NCI-H2081 treated with DMSO at 0.1 percent for 48 hours (cell line): ENCODE data around the gene SSNA1.

ENCODE experiments used
- DNase-seq: peaks from one replicate; lab custom pipeline; 2025; lab: John Stamatoyannopoulos, UW

The SSNA1 gene

DNA sequence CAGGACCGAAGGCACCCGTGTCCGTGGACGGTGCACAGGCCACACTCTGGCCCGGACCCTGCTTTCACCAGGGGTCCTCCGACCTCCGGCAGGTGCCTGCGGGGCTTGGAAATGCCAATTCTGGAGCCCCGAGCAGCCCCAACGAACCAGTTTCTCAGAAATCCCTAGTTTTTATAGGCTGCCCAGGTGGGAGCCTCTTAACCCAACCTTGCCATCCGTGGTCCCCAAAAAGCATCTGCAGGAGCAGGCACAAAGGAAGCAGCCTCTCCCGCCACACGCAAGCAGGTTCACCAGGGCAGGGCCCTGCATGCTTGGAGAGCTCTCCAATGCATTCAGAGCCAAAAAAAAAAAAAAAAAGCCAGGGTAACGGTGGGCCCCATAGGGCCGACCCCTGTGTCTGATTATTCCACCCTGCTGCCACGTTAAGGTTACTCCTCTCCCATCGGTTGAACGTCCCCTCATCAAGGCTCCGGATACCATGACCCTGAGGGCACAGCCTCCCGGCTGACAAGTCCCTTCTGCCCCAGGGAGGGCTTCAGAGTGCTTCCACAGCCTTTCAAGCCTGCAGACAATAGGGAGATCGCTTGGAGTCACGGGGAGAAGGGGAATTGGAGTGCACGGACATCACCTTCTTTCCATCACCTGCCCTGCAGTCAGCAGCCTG is 12.9 kb downstream of the SSNA1 start:
- DNase-seq, result no peak

DNA sequence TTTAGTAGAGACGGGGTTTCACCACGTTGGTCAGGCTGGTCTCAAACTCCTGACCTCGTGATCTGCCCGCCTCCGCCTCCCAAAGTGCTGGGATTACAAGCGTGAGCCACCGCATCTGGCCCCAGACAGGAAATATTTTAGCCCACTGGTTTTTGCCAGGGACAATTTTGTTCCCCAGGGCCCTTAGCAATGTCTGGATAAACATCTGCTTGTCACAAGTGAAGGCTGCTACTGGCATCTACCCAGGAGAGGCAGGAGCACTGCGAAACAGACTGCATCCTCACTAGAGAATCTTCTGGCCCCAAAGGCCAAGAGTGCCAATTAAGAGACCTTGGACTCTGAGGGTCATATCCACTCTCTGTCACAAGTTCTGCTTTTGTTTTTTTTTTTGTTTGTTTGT is 14.5 kb downstream of the SSNA1 start:
- DNase-seq, result no peak

DNA sequence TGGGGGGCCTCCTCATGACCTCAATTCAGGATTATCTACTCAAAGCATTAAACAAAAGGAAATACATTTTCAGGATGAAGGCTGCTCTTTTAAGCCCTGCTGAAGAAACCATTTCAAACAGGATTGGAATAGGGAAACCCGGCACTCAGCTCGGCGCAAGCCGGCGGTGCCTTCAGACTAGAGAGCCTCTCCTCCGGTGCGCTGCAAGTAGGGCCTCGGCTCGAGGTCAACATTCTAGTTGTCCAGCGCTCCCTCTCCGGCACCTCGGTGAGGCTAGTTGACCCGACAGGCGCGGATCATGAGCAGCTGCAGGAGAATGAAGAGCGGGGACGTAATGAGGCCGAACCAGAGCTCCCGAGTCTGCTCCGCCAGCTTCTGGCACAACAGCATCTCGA is 16.3 kb downstream of the SSNA1 start:
- no peak for DNase-seq

DNA sequence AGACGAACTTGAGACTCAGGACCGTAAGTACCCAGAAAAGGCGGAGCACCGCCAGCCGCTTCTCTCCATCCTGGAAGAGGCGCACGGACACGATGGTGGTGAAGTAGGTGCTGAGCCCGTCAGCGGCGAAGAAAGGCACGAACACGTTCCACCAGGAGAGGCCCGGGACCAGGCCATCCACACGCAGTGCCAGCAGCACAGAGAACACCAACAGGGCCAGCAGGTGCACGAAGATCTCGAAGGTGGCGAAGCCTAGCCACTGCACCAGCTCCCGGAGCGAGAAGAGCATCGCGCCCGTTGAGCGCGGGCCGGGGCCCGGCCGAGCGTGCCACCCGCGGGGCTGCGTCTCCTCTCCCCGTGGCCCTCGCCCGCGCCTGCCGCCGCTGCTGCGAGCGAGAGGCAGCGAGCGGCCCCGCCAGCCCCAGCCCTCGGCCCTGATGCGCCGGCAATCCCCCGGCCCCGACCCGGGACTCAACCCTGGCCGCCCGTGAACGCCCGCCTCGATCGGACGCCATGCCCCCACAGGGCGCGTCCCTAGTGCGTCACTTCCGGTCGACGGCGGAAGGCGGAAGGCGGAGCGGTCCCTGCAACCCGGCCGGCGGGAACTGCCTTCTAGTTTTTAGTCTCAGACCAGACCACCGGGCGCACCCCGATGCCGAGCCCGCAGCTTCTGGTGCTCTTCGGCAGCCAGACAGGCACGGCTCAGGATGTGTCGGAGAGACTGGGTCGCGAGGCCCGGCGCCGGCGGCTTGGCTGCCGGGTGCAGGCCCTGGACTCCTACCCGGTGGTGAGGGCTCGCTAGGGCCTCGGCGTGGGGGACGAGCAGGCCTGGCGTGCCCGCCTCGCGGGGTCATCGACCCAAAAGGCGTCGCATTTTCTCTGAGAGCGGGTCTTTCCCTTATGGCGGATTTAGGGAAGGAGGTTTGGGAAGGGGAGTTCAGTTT is 16.9 kb downstream of the SSNA1 start, which contains the start of the genes NDOR1 and TMEM203:
Gene NDOR1 (plus strand): TSS at position 575 of the 944 bp plus-strand sequence. CDS start 78 bp downstream, at position 653.
Gene TMEM203 (minus strand): TSS at position 523 of the 944 bp plus-strand sequence. CDS start 234 bp downstream, at position 289.
- no peak for DNase-seq

DNA sequence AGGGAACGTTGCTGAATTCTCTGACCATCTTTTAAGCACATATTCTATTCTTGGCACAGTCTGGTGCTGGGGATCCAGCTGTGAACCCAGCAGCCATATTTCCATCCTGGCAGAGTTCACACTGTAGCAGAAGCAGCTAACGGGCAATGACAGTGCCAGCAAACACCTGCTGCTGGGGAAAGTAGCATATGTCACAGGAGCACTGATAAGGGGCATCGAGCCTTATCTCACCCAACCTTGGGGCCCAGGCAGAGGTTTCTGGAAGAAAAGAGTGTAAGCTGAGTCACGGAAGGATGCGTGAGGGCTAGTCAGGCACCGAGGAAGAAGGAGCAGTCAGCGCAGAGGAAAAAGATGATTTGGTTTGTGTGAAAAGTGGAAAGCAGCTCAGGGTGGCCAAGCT is 18.1 kb downstream of the SSNA1 start:
- no peak for DNase-seq

DNA sequence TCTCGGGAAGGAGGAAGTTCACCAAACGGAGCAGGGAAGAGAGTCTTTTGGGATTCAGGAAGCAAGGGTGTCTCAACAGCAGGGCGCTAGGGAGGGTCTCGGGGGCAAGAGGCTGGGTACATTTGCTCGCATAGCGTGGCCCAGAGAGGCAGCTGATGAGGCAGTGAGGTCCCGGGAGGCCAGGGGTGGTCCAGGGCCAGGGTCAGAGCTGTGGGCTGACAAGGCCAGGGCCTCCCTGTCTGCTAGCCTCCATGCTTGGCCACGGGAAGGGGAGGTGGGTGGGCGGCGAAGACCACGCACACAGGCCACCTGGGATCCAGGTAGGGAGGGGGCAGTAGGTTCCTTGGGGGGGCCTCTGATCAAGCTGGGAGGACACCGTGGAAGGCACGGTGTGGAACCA is 23.1 kb downstream of the SSNA1 start:
- DNase-seq, result no peak

DNA sequence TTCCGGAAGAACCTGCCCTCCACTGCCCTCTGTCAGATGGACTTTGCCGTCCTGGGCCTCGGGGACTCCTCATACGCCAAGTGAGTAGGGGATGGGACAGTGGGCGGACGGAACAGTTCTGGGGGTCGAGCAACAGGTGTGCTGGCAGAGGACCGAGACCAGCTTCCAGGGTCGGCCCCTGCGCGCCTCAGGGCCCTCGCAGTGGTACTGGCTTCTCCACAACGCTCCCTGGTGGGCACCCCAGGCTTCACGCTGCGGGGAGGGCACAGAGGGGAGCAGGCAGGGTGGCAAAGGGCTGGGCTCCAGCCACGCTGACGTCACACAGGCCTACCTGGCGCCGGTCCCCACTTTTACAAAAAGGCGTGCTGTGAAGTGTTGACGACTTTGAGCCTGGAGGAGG is 24.0 kb downstream of the SSNA1 start:
- no peak for DNase-seq

DNA sequence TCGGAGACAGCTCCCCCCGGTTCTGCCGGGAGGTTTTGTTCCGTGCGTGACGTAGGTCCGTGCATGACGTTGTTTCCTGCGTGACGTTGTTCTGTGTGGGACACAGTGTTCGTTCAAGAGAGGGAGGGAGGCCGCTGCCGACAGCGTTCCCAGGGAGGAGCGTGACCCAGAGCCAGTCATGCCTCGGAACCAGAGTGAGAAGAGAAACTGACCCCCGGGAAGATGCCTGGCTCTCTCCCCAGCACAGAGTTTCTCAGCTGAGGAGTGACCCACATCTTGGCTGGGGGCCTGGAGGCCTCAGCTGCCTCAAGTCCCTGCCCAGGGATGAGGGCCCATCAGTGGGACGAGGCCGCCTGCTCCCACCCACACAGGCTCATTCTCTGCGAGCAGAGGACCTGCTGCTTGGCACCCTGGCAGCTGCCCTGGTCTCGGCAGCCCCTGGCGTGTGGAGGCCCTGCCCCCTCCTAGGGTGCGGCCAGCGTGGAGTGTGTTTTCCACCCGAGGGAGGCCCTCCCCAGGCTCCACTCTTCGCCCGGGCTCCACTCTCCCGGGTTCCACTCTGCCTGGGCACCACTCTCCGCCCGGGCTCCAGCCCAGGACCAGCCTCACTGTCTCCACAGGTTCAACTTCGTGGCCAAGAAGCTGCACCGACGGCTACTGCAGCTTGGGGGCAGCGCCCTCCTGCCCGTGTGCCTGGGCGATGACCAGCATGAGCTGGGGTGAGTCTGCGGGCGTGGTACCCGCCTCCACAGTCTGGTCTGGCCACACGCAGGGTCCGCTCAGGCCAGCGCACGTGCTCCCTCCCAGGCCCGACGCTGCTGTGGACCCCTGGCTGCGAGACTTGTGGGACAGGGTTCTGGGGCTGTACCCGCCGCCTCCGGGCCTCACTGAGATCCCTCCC is 24.9 kb downstream of the SSNA1 start:
- no peak for DNase-seq

DNA sequence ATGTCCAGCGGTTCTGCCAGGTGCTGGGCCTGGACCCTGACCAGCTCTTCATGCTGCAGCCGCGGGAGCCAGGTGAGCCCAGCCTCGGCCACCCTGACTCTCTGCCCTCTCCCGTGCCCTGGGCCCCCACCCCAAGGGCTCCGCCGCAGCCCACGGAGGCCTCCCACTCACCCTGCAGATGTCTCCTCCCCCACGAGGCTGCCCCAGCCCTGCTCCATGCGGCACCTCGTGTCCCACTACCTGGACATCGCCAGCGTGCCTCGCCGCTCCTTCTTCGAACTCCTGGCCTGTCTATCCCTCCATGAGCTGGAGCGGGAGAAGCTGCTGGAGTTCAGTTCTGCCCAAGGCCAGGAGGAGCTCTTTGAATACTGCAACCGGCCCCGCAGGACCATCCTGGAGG is 26.1 kb downstream of the SSNA1 start:
- DNase-seq, result no peak

DNA sequence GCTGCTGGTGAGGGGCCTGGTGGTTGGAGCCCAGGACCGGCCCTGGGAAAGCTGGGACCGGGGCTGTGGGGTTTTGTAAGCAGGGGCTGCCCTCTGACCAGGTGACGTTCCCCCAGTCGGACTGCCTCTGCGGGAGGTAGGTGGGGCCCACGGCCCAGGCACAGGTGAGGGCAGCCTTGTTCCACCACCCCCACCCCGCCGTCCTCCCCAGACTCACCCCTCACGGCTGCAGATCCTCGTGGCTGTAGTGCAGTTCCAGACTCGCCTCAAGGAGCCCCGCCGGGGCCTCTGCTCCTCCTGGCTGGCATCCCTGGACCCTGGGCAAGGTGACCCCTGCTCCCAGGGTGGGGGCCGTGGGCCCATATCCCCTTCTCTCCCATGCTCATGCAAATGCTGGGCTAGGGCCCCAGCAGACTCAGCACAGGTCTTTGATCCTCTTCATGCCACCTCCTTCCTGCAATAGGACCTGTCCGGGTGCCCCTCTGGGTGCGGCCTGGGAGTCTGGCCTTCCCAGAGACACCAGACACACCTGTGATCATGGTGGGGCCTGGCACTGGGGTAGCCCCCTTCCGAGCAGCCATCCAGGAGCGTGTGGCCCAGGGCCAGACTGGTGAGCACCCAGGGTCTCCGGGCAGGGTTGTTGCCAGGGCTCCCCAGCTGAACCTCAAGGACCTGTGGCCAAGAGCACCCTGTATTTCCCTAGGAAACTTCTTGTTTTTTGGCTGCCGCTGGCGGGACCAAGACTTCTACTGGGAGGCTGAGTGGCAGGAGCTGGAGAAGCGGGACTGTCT is 26.9 kb downstream of the SSNA1 start:
- no peak for DNase-seq

DNA sequence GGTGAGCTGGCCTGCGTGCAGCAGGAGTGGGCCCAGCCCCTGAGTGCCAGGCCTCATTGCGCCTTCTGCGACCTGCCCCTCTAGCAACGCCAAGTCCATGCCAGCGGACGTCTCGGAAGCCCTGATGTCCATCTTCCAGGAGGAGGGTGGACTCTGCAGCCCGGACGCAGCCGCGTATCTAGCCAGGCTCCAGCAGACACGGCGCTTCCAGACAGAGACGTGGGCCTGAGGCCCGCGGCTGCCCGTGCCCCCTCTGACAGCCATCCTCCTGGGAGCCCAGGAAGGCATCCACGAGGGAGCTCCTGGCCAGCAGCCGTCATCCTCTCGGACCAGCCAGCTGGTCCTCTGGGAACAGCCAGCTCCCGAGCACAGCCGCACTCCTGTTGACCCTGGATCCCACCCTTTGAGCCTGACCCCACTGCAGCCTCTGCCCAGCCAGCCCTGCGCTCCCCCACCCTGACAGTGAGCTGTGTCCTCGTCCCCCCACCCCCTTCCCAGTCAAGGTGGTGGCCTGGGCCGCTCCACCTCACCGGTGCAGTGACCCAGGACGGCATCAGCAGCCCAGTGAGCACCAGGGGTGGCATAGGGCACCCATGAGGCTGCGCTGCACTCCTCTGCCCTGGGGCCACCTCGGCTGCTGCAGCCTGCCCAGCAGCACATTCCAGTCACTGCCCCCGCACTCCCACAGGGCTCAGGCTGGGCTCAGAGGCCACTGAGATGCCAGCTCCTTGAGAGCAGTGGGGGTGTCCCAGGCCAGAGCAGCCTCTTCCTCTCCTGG is 27.9 kb downstream of the SSNA1 start:
- DNase-seq, result no peak

DNA sequence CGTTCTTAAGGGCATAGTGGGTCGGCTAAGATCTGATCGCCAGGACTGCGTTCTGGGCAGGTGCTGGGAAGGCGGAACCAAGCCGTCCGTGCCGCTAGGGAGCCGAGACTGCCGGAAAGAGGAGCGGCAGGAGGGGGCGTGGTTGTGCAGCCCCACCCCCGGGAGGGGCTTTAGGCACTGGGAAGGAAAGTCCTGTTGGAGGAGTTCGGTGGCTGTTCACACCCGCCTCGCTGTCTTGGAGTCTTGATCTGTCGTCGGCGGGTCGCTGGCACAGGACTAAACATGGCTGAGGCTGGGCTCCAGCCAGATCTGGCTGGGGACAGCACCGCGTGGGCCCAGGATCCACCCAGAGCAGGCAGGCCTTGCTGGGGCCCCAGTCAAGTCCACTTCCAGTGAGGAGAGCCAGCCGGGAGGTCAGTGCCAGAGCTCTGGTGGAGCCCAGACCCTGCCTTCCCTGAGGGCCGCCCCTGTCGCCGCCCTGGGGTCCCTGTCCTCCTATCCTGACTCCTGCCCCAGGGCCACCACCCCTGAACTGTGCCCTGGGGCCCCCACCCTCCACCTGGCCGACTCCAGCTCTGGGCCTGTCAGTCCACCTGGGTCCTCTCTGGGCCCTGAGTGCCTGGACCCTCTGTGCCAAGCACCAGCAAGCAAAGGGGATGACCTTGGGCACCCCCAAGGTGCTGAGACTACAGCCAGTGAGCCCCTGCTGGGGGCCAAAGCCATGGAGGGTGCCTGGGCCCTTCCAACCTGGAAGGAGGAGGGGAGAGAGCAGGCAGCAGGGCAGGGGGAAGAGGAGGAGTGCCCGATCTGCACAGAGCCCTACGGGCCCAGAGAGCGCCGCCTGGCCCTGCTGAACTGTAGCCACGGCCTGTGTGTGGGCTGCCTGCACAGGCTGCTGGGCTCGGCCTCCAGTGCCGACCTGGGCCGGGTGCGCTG is 29.1 kb downstream of the SSNA1 start:
- DNase-seq, result no peak

DNA sequence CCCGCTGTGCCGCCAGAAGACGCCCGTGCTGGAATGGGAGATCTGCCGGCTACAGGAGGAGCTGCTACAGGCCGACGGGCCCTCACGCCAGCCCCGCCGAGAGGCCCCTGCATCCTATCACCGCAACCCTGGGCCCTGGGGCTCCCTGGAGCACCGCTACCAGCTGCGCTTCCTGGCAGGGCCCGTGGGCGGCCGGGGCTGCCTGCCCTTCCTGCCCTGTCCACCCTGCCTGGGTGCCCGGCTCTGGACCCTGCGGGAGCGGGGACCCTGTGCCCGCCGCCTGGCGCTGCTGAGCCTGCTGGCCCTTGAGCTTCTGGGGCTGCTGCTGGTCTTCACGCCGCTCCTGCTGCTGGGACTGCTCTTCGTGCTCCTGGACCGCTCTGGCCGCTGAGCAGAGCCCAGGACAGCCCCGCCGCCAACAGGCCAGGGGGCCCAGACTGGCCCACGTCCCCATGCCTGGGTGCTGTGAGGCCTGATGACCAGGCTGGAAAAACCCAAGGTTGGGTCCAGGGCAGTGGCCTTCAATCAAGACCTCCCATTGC is 29.8 kb downstream of the SSNA1 start:
- no peak for DNase-seq

DNA sequence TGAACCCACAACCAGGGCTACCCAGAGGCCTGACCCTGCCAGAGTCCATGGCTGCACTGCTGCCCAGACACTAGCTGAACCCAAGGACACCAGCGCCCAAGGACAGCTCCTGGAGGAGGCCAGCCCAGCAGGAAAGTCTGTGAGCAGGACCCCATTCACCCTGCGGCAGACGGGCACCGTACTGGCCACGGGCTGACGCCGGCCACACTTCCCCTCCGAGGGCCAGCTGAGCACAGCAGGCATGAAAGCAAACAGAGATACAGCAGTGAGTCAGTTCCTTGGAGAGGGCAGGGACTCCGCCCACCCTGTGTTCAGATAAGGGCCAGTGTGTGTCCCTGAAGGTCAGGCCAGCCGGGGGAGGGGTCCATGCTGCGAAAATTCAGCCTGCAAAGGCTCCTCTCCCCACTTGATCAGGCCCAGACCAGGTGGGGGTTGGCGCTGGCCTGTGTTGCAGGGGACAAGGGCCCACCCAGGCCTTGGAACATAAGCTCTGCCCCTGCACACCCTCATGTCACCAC is 30.3 kb downstream of the SSNA1 start:
- no peak for DNase-seq

DNA sequence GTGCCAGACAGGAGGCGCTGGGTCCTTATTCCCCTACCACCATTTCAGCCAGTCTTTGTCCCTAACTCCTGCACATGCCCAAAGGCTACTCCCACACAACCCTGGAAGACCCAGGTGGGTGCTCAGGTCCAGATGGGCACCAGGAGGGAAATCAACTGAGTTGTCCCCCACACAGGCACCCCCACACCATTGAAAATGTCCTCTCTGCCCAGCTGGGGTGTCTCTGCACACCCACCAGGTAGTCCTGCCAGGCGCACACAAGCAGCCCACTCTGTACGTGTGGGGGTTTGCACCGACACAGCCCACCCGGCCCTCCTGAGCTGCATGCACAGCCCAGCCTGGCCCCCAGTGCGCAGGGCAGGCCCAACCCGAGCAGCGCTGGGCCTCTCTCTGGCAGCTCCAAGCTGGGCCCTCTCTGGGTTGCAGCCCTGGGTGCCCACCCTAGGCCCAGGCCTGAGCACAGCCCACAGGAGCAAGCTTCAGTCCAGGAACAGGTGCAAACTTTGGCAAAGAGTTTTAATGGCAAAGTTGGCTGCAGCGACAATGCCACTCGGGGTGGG is 31.4 kb downstream of the SSNA1 start:
- no peak for DNase-seq

DNA sequence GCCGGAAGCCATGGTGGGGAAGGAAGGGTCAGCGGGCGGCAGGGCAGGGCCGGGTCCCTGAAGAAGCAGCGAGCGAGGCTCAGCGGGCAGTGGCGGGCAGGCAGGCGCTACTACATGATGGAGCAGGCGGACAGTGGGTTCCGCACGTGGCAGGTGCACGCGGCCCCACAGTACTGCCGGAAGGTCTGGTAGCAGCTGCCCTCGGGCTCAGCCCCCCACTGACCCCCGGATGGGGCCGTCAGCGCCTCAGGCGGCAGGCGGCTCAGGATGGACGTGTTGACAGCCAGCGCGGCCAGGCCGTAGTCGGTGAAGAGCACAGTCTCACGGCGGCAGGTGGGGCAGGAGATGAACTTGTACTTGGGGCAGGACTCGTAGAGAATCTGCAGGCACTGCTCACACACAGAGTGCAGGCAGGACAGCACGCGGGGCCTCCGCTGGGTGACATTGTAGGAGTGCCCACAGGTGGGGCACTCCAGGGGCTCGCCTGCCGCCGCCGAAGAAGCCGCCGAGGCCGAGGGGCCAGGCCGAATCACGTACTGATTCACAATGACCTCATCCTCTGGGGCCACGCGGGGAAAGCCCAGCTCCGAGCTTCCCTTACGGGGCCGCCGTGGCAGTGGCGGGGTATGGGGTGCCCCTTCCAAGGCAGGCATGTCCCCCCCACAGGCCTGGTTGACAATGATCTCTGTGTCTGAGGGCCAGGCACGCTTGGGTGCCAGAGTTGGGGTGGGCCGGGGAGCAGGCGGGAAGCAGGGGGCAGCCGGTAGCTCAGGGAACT is 32.0 kb downstream of the SSNA1 start:
- no peak for DNase-seq

DNA sequence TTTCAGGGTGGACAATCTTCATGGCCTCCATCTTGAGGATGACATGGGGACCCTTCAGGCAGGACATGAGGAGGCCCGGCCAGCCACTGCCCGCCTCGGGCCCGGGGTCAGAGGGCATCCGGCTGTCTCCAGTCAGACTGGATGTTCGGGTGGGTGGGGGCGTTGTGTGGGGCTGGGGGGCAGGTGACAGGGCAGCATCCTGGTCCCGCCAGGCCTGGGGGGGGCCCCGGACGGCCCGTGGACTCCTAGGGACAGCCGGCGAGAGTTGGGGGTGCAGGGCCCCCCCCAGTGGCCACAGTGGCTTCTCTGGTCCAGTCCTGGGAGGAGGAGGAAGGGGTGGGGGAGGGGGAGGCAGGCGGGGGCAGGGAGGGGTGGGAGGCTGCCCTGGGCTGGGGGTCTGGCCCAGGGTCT is 32.6 kb downstream of the SSNA1 start:
- no peak for DNase-seq
